ENCODE measurements around the gene SIX1.

The SIX1 gene

GRCh38 chr14:60641742-60642269, 7.5 kb downstream of the SIX1 start:
- TF ChIP-seq CTCF (IDR thresholded peaks at IDR 0.05; ENCODE audit: insufficient read depth, low read depth, low read length, missing control alignments): no peak
- no peak overlapping the region for H3K4me3 ChIP-seq (ENCODE audit: low read length)
- DNase-seq (ENCODE audit: low read depth): no peak

- TF ChIP-seq CTCF (IDR thresholded peaks at IDR 0.05; ENCODE audit: insufficient read depth, low read depth, low read length, missing control alignments): no peak
- no peak for DNase-seq (ENCODE audit: low read depth)
- H3K4me3 ChIP-seq (ENCODE audit: low read length): no peak overlapping the region
Observed at GRCh38 chr14:60640859-60641741, 8.2 kb downstream of the SIX1 start.

GRCh38 chr14:60639674-60640073, 9.6 kb downstream of the SIX1 start:
- no peak overlapping the region for H3K4me3 ChIP-seq (ENCODE audit: low read length)
- DNase-seq (ENCODE audit: low read depth): no peak

GRCh38 chr14:60637479-60638315, 11.6 kb downstream of the SIX1 start:
- H3K4me3 ChIP-seq (ENCODE audit: low read length): peak overlapping the region; percentile 7
- DNase-seq (ENCODE audit: low read depth): no peak
- TF ChIP-seq CTCF (IDR thresholded peaks at IDR 0.05; ENCODE audit: insufficient read depth, low read depth, low read length, missing control alignments): no peak

More at GRCh38 chr14:60639674-60640073, 9.6 kb downstream of the SIX1 start:
- no peak for TF ChIP-seq CTCF (IDR thresholded peaks at IDR 0.05; ENCODE audit: insufficient read depth, low read depth, low read length, missing control alignments)

- no peak for DNase-seq (ENCODE audit: low read depth)
- no peak for TF ChIP-seq CTCF (IDR thresholded peaks at IDR 0.05; ENCODE audit: insufficient read depth, low read depth, low read length, missing control alignments)
- H3K4me3 ChIP-seq (ENCODE audit: low read length): no peak overlapping the region
Observed at GRCh38 chr14:60636879-60637478, 12.3 kb downstream of the SIX1 start.

GRCh38 chr14:60634153-60634552, 15.1 kb downstream of the SIX1 start:
- DNase-seq (ENCODE audit: low read depth): no peak
- no peak overlapping the region for H3K4me3 ChIP-seq (ENCODE audit: low read length)
- no peak for TF ChIP-seq CTCF (IDR thresholded peaks at IDR 0.05; ENCODE audit: insufficient read depth, low read depth, low read length, missing control alignments)

All from epithelial cell of esophagus (primary cell).